OCI-LY7 (cell line): ENCODE data around the gene GJB3.

ENCODE experiments used
- EZH2phosphoT487 ChIP-seq: fragments of 200-600 bp; sonication (generic); IDR thresholded peaks from 2 replicates; pipeline ENCODE4 v1.6.1; 2018; ENCODE audit warnings: low read depth, borderline replicate concordance, mild to moderate bottlenecking, mixed run types, antibody characterized with exemption, low read length, moderate library complexity, mixed read lengths
- TF ChIP-seq, protein P1 (sequence below): fragments of 200-600 bp; sonication (generic); conservative IDR thresholded peaks from 2 replicates; pipeline ENCODE4 v1.5.1; 2014; ENCODE audit warnings: mild to moderate bottlenecking, antibody characterized with exemption, low read length, moderate library complexity, mixed read lengths

DNA sequence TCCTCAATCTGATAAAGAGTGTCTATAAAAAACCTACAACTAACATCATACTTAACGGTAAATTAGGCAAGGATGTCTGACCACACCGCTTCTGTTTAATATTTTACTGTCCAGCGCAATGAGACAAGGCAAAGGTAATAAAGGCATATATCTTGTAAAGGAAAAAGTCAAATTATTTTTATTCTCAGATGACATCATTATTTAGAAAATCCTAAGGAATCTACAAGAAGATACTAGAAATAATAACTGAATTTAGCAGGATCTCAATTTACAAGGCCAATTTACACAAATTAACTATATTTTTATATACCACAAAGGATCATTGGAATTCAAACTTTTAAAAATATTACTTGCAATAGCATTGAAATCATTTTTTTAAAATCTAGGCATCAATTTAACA lies 41.2 kb downstream of the GJB3 start:
- TF ChIP-seq, protein P1, sequence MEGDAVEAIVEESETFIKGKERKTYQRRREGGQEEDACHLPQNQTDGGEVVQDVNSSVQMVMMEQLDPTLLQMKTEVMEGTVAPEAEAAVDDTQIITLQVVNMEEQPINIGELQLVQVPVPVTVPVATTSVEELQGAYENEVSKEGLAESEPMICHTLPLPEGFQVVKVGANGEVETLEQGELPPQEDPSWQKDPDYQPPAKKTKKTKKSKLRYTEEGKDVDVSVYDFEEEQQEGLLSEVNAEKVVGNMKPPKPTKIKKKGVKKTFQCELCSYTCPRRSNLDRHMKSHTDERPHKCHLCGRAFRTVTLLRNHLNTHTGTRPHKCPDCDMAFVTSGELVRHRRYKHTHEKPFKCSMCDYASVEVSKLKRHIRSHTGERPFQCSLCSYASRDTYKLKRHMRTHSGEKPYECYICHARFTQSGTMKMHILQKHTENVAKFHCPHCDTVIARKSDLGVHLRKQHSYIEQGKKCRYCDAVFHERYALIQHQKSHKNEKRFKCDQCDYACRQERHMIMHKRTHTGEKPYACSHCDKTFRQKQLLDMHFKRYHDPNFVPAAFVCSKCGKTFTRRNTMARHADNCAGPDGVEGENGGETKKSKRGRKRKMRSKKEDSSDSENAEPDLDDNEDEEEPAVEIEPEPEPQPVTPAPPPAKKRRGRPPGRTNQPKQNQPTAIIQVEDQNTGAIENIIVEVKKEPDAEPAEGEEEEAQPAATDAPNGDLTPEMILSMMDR, result no peak
- no peak for TF ChIP-seq EZH2phosphoT487
